Gastrocnemius medialis (tissue), 4 donors: ENCODE results near the gene STK17A. TPM values are rescaled to one million over a fixed set of nuclear protein-coding genes. Genes with fewer than 3 reads are reported as not detected.
"Not testable (repeated sequence)": the region's sequence is repeated elsewhere in the genome, so short reads cannot be mapped to it uniquely, and the experiment has no call there.

Experiments used
- ATAC-seq, 2 donors: fragments of 150-250 bp; one replicate each; pipeline ENCODE4 v1.9.1; 2016
- DNase-seq, 2 donors: peaks; one replicate each; pipeline ENCODE4 v3.0.0-alpha.2; 2019
- H3K27ac ChIP-seq, 4 donors: fragments of 200-600 bp; sonication (generic); 1 replicate in 1 of 4; 2 replicates in 3 of 4; pipeline ENCODE4 v1.5.1; 2016 to 2018; ENCODE audit warnings: mild to moderate bottlenecking in 2 of 4, moderate library complexity in 1 of 4
- H3K27me3 ChIP-seq, 3 donors: fragments of 200-600 bp; sonication (generic) in 2 of 3; 1 replicate in 1 of 3; 2 replicates in 2 of 3; pipeline versions ENCODE4 v1.5.1 to v1.6.0; 2016 to 2019; ENCODE audit warnings: mild to moderate bottlenecking in 1 of 3, moderate library complexity in 1 of 3
- H3K36me3 ChIP-seq, 2 donors: fragments of 200-600 bp; sonication (generic) in 1 of 2; one replicate each; pipeline ENCODE4 v1.5.1; 2017 to 2018
- H3K4me1 ChIP-seq, 2 donors: fragments of 200-600 bp; sonication (generic) in 1 of 2; one replicate each; pipeline ENCODE4 v1.5.1; 2016 to 2017; ENCODE audit warnings: mild to moderate bottlenecking in 2 of 2
- H3K4me3 ChIP-seq, 4 donors: fragments of 200-600 bp; sonication (generic) in 3 of 4; 1 replicate in 1 of 4; 2 replicates in 3 of 4; pipeline ENCODE4 v1.5.1; 2016 to 2019; ENCODE audit warnings: mild to moderate bottlenecking in 2 of 4
- H3K9me3 ChIP-seq, 3 donors: fragments of 200-600 bp; sonication (generic) in 2 of 3; 1 replicate in 1 of 3; 2 replicates in 2 of 3; pipeline ENCODE4 v1.5.1; 2016 to 2019
- CTCF ChIP-seq, 5 experiments: fragments of 450-650 bp in 3 of 5; fragments of 200-600 bp in 2 of 5; sonication (generic) in 2 of 5; IDR thresholded peaks in 4 of 5; conservative IDR thresholded peaks in 1 of 5; 1 replicate in 4 of 5; 2 replicates in 1 of 5; pipeline ENCODE4 v1.5.1; 2016 to 2019; ENCODE audit warnings: antibody characterized with exemption in 5 of 5, mild to moderate bottlenecking in 3 of 5, moderate library complexity in 3 of 5
- POLR2A ChIP-seq, 2 donors: fragments of 450-650 bp; IDR thresholded peaks; one replicate each; pipeline ENCODE4 v1.6.1; 2017; ENCODE audit warnings: antibody characterized with exemption in 2 of 2, mild to moderate bottlenecking in 2 of 2, moderate library complexity in 2 of 2
- in situ Hi-C, 4 donors: fragments of 200-750 bp; cut with MboI; loops; one replicate each; pipeline versions ENCODE4 v1.15.0 to v1.8.0; 2017; ENCODE audit warnings: low sequenced_read_pairs in 4 of 4
- intact Hi-C: fragments of 100-400 bp; cut with DNase I; formaldehyde crosslinking; loops from one replicate; pipeline ENCODE4 v1.15.1; 2023; ENCODE audit warnings: low total_unique reads
- total RNA-seq, 4 donors: library from RNA; depleted of rRNA; stranded (reverse); fragments of >200 nt; gene quantifications; one replicate each; pipeline versions ENCODE4 v1.1.0 to v1.2.3, GENCODE V29; 2016

The STK17A gene
- total RNA-seq, 4 donors from 2014 or later = 19.7 to 22.3 (median 21.4) TPM

- DNase-seq (no peak), ATAC-seq (no peak)
- Histone ChIP-seq H3K27me3 (no peaks in the 10 kb centered on the region), H3K36me3 (peaks cover 0 to 32% of the 10 kb centered on the region in 2 donors), H3K27ac (no peak overlapping the region), H3K9me3 (no peaks in the 10 kb centered on the region), H3K4me1 (no peaks in the 10 kb centered on the region), H3K4me3 (no peak overlapping the region)
- intact Hi-C loops = no loop called here
- in situ Hi-C loops = no loop called here
- TF ChIP-seq CTCF (IDR thresholded peaks at IDR 0.05 in 4 of 5, conservative IDR thresholded peaks at IDR 0.05 in 1 of 5) = no peak
- TF ChIP-seq POLR2A (IDR thresholded peaks at IDR 0.05) = no peak
These were observed 41.2 kb downstream of the STK17A start for GRCh38 chr7:43624156-43624555.

- H3K9me3 ChIP-seq = no peaks in the 10 kb centered on the region
- TF ChIP-seq POLR2A (IDR thresholded peaks at IDR 0.05) = no peak
- H3K27ac ChIP-seq = no peak overlapping the region
- H3K4me3 ChIP-seq = no peak overlapping the region
- intact Hi-C loops = no loop called here
- H3K4me1 ChIP-seq = no peaks in the 10 kb centered on the region
- DNase-seq (no peak), ATAC-seq (no peak)
- no peaks in the 10 kb centered on the region for H3K27me3 ChIP-seq
- in situ Hi-C loops = no loop called here
- H3K36me3 ChIP-seq = peaks cover 0 to 35% of the 10 kb centered on the region in 2 donors
These were observed 42.5 kb downstream of the STK17A start for GRCh38 chr7:43625453-43625852.

GRCh38 chr7:43625980-43626379 is 43.1 kb downstream of the STK17A start:
- Histone ChIP-seq H3K36me3 (peaks cover 0 to 39% of the 10 kb centered on the region in 2 donors), H3K4me3 (no peak overlapping the region), H3K27ac (no peak overlapping the region), H3K4me1 (no peaks in the 10 kb centered on the region), H3K9me3 (no peaks in the 10 kb centered on the region), H3K27me3 (no peaks in the 10 kb centered on the region)
- ATAC-seq (no peak), DNase-seq (no peak)
- TF ChIP-seq CTCF (IDR thresholded peaks at IDR 0.05 in 4 of 5, conservative IDR thresholded peaks at IDR 0.05 in 1 of 5) (no peak), POLR2A (IDR thresholded peaks at IDR 0.05) (no peak)
- in situ Hi-C loops (no loop called here), intact Hi-C loops (no loop called here)

GRCh38 chr7:43626695-43627094 is 43.8 kb downstream of the STK17A start:
- Histone ChIP-seq H3K36me3 (peaks cover 0 to 41% of the 10 kb centered on the region in 2 donors), H3K27me3 (no peaks in the 10 kb centered on the region), H3K4me3 (no peak overlapping the region), H3K4me1 (no peaks in the 10 kb centered on the region), H3K27ac (no peak overlapping the region), H3K9me3 (no peaks in the 10 kb centered on the region)
- no peak for ATAC-seq
- intact Hi-C loops = no loop called here
- no peak for TF ChIP-seq POLR2A (IDR thresholded peaks at IDR 0.05)
- no peak for TF ChIP-seq CTCF (IDR thresholded peaks at IDR 0.05 in 4 of 5, conservative IDR thresholded peaks at IDR 0.05 in 1 of 5)
- in situ Hi-C loops = no loop called here
- no peak for DNase-seq

- DNase-seq, H3K4me3 ChIP-seq, H3K4me1 ChIP-seq, intact Hi-C loops, ATAC-seq, H3K9me3 ChIP-seq, in situ Hi-C loops, H3K27me3 ChIP-seq, H3K27ac ChIP-seq: not testable (repeated sequence)
- H3K36me3 ChIP-seq = peaks cover 0 to 51% of the 10 kb centered on the region in 2 donors
These were observed 44.9 kb downstream of the STK17A start for GRCh38 chr7:43627798-43628197.

GRCh38 chr7:43628431-43628830 is 45.5 kb downstream of the STK17A start:
- TF ChIP-seq CTCF (IDR thresholded peaks at IDR 0.05 in 4 of 5, conservative IDR thresholded peaks at IDR 0.05 in 1 of 5) = no peak
- no peak for TF ChIP-seq POLR2A (IDR thresholded peaks at IDR 0.05)
- H3K4me3 ChIP-seq = no peak overlapping the region
- peaks cover 0 to 57% of the 10 kb centered on the region in 2 donors for H3K36me3 ChIP-seq
- H3K9me3 ChIP-seq = no peaks in the 10 kb centered on the region
- DNase-seq (no peak), ATAC-seq (no peak)
- intact Hi-C loops (no loop called here), in situ Hi-C loops (no loop called here)
- H3K27ac ChIP-seq = no peak overlapping the region
- no peaks in the 10 kb centered on the region for H3K4me1 ChIP-seq
- H3K27me3 ChIP-seq = no peaks in the 10 kb centered on the region
